ENCODE data around the gene COA3. TPM values are rescaled to one million over a fixed set of nuclear protein-coding genes. Genes with fewer than 3 reads are reported as not detected.

COA3 gene
- total RNA-seq, 1 experiment from 2014 or later, result 44.6 TPM

DNA sequence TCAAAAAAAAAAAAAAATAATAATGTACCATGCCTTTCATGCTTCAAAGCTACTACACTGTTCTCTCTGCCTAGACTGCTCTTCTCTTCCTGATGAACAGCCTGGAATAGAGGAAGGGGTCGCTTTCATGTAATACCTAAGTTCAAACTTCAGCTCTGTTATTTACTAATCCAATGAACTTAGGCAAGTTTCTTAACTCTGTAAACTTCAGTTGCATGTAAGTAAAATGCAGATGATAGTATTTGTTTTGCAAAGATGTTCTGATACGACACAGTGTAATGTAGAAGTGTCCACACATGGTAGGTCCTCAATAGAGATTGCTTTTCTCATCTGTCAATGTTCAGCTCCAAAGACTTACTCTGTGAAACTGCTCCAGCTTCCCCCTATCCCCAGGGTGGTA lies 6.6 kb downstream of the COA3 start:
- no peak overlapping the region for H3K4me3 ChIP-seq (ENCODE audit: low read length)
- ATAC-seq (no peak), DNase-seq (no peak)
- BruUV-seq (replicated peaks), result no TSS peak
- H3K27me3 ChIP-seq (ENCODE audit: low read length), result no peaks in the 10 kb centered on the region
- no peaks in the 10 kb centered on the region for H4K20me1 ChIP-seq (ENCODE audit: low read length)
- H3K4me1 ChIP-seq (ENCODE audit: insufficient read depth, low read length), result peaks cover 3% of the 10 kb centered on the region
- intact Hi-C loops (cut with micrococcal nuclease), result no loop called here
- TF ChIP-seq, protein P1, sequence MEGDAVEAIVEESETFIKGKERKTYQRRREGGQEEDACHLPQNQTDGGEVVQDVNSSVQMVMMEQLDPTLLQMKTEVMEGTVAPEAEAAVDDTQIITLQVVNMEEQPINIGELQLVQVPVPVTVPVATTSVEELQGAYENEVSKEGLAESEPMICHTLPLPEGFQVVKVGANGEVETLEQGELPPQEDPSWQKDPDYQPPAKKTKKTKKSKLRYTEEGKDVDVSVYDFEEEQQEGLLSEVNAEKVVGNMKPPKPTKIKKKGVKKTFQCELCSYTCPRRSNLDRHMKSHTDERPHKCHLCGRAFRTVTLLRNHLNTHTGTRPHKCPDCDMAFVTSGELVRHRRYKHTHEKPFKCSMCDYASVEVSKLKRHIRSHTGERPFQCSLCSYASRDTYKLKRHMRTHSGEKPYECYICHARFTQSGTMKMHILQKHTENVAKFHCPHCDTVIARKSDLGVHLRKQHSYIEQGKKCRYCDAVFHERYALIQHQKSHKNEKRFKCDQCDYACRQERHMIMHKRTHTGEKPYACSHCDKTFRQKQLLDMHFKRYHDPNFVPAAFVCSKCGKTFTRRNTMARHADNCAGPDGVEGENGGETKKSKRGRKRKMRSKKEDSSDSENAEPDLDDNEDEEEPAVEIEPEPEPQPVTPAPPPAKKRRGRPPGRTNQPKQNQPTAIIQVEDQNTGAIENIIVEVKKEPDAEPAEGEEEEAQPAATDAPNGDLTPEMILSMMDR (conservative IDR thresholded peaks at IDR 0.05; ENCODE audit: low read depth, low read length), result no peak
- TF ChIP-seq EZH2phosphoT487 (IDR thresholded peaks at IDR 0.05; ENCODE audit: borderline replicate concordance, low read length) (no peak), EZH2 (IDR thresholded peaks at IDR 0.05; ENCODE audit: low read length, unreplicated experiment) (no peak)
- H2AFZ ChIP-seq (ENCODE audit: low read length), result no peak overlapping the region
- CTCF ChIA-PET, result no interaction called here
- H3K9me3 ChIP-seq (ENCODE audit: low read length), result no peaks in the 10 kb centered on the region
- H3F3A ChIP-seq (ENCODE audit: low read length, unreplicated experiment), result no peaks in the 10 kb centered on the region
- H3K4me2 ChIP-seq (ENCODE audit: low read length), result no peak overlapping the region
- no peaks in the 10 kb centered on the region for H3K9me2 ChIP-seq (replicated peaks; ENCODE audit: low read length)
- H3K79me2 ChIP-seq (ENCODE audit: low read length), result 0 out of 2 replicates have a peak, but pooled peaks cover 4% of the 10 kb centered on the region
- H3K36me3 ChIP-seq (ENCODE audit: low read depth, low read length), result peaks cover 24% of the 10 kb centered on the region; the same call in 1 of the 2 replicates
- POLR2A ChIA-PET (ENCODE audit: unreplicated experiment), result no interaction called here
- H3K27ac ChIP-seq (ENCODE audit: low read length), result no peak overlapping the region
- H3K9ac ChIP-seq (ENCODE audit: low read length), result no peak overlapping the region

DNA sequence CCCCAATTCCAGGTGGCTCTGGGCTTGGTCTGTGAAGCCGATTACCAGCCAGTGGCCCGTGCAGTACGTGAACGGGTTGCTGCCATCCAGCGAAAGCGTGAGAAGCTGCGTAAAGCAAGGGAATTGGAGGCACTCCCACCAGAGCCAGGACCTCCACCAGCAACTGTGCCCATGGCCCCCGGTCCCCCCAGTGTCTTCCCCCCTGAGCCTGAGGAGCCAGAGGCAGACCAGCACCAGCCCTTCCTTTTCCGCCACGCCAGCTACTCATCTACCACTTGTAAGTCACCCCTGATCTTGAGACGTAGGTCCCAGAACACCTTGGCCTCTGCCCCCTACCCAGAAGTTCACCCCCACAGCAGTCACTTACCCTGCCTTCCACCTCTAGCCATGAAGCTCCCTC lies 11.2 kb downstream of the COA3 start:
- Histone ChIP-seq H3K79me2 (ENCODE audit: low read length) (peaks cover 36% of the 10 kb centered on the region), H3K9me2 (replicated peaks; ENCODE audit: low read length) (no peaks in the 10 kb centered on the region), H3K27me3 (ENCODE audit: low read length) (no peaks in the 10 kb centered on the region), H4K20me1 (ENCODE audit: low read length) (no peaks in the 10 kb centered on the region), H2AFZ (ENCODE audit: low read length) (no peak overlapping the region), H3F3A (ENCODE audit: low read length, unreplicated experiment) (no peaks in the 10 kb centered on the region), H3K4me1 (ENCODE audit: insufficient read depth, low read length) (peaks cover 20% of the 10 kb centered on the region), H3K27ac (ENCODE audit: low read length) (no peak overlapping the region), H3K9me3 (ENCODE audit: low read length) (no peaks in the 10 kb centered on the region), H3K9ac (ENCODE audit: low read length) (no peak overlapping the region), H3K36me3 (ENCODE audit: low read depth, low read length) (peaks cover 42% of the 10 kb centered on the region), H3K4me2 (ENCODE audit: low read length) (no peak overlapping the region), H3K4me3 (ENCODE audit: low read length) (no peak overlapping the region)
- CTCF ChIA-PET, result no interaction called here
- BruUV-seq (replicated peaks), result no TSS peak
- ATAC-seq, result no peak
- intact Hi-C loops (cut with micrococcal nuclease), result no loop called here
- no peak for DNase-seq
- POLR2A ChIA-PET (ENCODE audit: unreplicated experiment), result interaction anchor here (0.6 kb wide), 1 partner anchor 103 kb away, joined by 3 read pairs; no protein-coding TSS in a partner anchor
- TF ChIP-seq EZH2 (IDR thresholded peaks at IDR 0.05; ENCODE audit: low read length, unreplicated experiment), result no peak
- TF ChIP-seq, protein P1 (conservative IDR thresholded peaks at IDR 0.05; ENCODE audit: low read depth, low read length), result no peak
- no peak for TF ChIP-seq EZH2phosphoT487 (IDR thresholded peaks at IDR 0.05; ENCODE audit: borderline replicate concordance, low read length)

DNA sequence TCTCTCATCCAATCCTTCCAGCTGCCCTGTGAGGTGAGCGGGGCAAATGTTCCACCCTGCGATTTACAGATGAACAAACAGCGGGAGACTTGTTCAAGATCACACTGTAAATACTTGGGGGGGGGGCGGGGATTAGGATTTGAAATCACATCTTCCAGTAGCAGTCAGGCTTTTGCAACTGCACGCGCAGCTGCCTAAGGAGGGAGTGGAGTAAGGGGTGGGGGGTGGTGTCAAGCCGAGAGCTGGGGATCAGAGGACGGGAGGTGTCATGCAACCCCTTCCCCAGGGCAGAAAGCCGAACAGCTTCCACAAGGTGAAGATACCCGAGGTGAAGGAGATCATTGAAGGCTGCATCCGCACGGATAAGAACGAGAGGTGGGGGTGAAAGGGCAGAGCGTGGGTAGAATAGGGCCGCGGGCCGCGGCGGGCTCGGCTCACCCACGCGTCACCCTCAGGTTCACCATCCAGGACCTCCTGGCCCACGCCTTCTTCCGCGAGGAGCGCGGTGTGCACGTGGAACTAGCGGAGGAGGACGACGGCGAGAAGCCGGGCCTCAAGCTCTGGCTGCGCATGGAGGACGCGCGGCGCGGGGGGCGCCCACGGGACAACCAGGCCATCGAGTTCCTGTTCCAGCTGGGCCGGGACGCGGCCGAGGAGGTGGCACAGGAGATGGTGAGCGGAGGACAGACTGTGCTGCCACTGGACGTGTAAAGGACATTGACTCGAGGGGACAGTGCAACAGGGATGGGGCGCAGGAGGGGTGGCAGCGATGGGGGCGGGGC lies 13.5 kb downstream of the COA3 start:
- CTCF ChIA-PET, result no interaction called here
- no peak for TF ChIP-seq EZH2 (IDR thresholded peaks at IDR 0.05; ENCODE audit: low read length, unreplicated experiment)
- TF ChIP-seq, protein P1 (conservative IDR thresholded peaks at IDR 0.05; ENCODE audit: low read depth, low read length), result no peak
- no peak for TF ChIP-seq EZH2phosphoT487 (IDR thresholded peaks at IDR 0.05; ENCODE audit: borderline replicate concordance, low read length)
- Histone ChIP-seq H2AFZ (ENCODE audit: low read length) (no peak overlapping the region), H3K9me3 (ENCODE audit: low read length) (no peaks in the 10 kb centered on the region), H3K79me2 (ENCODE audit: low read length) (peaks cover 54% of the 10 kb centered on the region), H3K36me3 (ENCODE audit: low read depth, low read length) (peaks cover 39% of the 10 kb centered on the region), H3K27me3 (ENCODE audit: low read length) (no peaks in the 10 kb centered on the region), H3K4me1 (ENCODE audit: insufficient read depth, low read length) (peaks cover 22% of the 10 kb centered on the region), H3F3A (ENCODE audit: low read length, unreplicated experiment) (no peaks in the 10 kb centered on the region), H3K9me2 (replicated peaks; ENCODE audit: low read length) (no peaks in the 10 kb centered on the region), H3K4me2 (ENCODE audit: low read length) (no peak overlapping the region), H4K20me1 (ENCODE audit: low read length) (no peaks in the 10 kb centered on the region), H3K9ac (ENCODE audit: low read length) (no peak overlapping the region), H3K27ac (ENCODE audit: low read length) (no peak overlapping the region), H3K4me3 (ENCODE audit: low read length) (no peak overlapping the region)
- ATAC-seq (no peak), DNase-seq (no peak)
- intact Hi-C loops (cut with micrococcal nuclease), result loop anchor here (5.0 kb wide), 1 partner anchor 37 kb away; the partner anchor contains the start of gene BECN1
- POLR2A ChIA-PET (ENCODE audit: unreplicated experiment), result no interaction called here
- BruUV-seq (replicated peaks), result no TSS peak

Measured in PC-3 (cell line).